WTC11 (cell line): ENCODE results near the gene ARHGAP42.

Experiments
- CTCF ChIP-seq: fragments of 200-600 bp; IDR thresholded peaks from 2 replicates; pipeline ENCODE4 v1.8.0; 2022; ENCODE audit warnings: antibody characterized with exemption
- KAT7 ChIP-seq: sonication (generic); formaldehyde crosslinking; IDR thresholded peaks from 2 replicates; pipeline ENCODE4 v1.8.1; 2023; ENCODE audit warnings: missing genetic modification reagents, mild to moderate bottlenecking, borderline replicate concordance
- USF1 ChIP-seq: sonication (generic); formaldehyde crosslinking; IDR thresholded peaks from 2 replicates; pipeline ENCODE4 v1.8.0; 2022; ENCODE audit warnings: mild to moderate bottlenecking, missing genetic modification reagents
- ZNF396 ChIP-seq: fragments of 250-450 bp; sonication (Bioruptor Pico); IDR thresholded peaks from 2 replicates; pipeline ENCODE4 v1.8.0; 2021; ENCODE audit warnings: mild to moderate bottlenecking, moderate library complexity, borderline replicate concordance

GRCh38 chr11:100930185-100930778 lies 243.2 kb downstream of the ARHGAP42 start:
- TF ChIP-seq USF1 (CRISPR knock-in tag) = no peak
- TF ChIP-seq CTCF = peak; percentile 44
- TF ChIP-seq KAT7 = no peak
- TF ChIP-seq ZNF396 (CRISPR knock-in tag) = no peak
